Thymus (tissue), 11 donors: Measurements from ENCODE around the gene PPM1D. TPM values are rescaled to one million over a fixed set of nuclear protein-coding genes. Genes with fewer than 3 reads are reported as not detected.
"Not testable (repeated sequence)": the region's sequence is repeated elsewhere in the genome, so short reads cannot be mapped to it uniquely, and the experiment has no call there.

Experiments
- DNase-seq, 9 donors: peaks; one replicate each; pipeline ENCODE4 v3.0.0-alpha.2; 2013; ENCODE audit warnings: low spot score in 9 of 9, low read depth in 6 of 9, missing footprints in 1 of 9
- H3K27ac ChIP-seq, 2 donors: one replicate each; pipeline ENCODE4 v1.5.1; 2013; ENCODE audit warnings: control low read depth in 1 of 2, low read depth in 1 of 2, low read length in 1 of 2, mild to moderate bottlenecking in 1 of 2, moderate library complexity in 1 of 2
- H3K27me3 ChIP-seq, 2 donors: one replicate each; pipeline ENCODE4 v1.5.1; 2013; ENCODE audit warnings: low read length in 1 of 2; ENCODE audit not compliant: control insufficient read depth in 2 of 2, insufficient read depth in 1 of 2
- H3K36me3 ChIP-seq, 2 donors: one replicate each; pipeline ENCODE4 v1.5.1; 2013; ENCODE audit warnings: low read length in 1 of 2, mild to moderate bottlenecking in 1 of 2, moderate library complexity in 1 of 2; ENCODE audit not compliant: control insufficient read depth in 2 of 2, insufficient read depth in 2 of 2
- H3K4me1 ChIP-seq, 2 donors: one replicate each; pipeline ENCODE4 v1.5.1; 2013; ENCODE audit warnings: low read length in 2 of 2; ENCODE audit not compliant: control insufficient read depth in 2 of 2, insufficient read depth in 2 of 2
- H3K4me3 ChIP-seq, 2 donors: one replicate each; pipeline ENCODE4 v1.5.1; 2013; ENCODE audit warnings: low read length in 2 of 2, control low read depth in 1 of 2, mild to moderate bottlenecking in 1 of 2
- H3K9me3 ChIP-seq, 2 donors: one replicate each; pipeline ENCODE4 v1.5.1; 2013; ENCODE audit warnings: low read length in 1 of 2, mild to moderate bottlenecking in 1 of 2; ENCODE audit not compliant: control insufficient read depth in 2 of 2, insufficient read depth in 1 of 2
- WGBS: extraction: QIAGEN DNeasy Blood & Tissue Kit; methylation state at CpG from one replicate; pipeline ENCODE4 v1.1.7; 2013; 5-methylcytosine and 5-hydroxymethylcytosine counted together
- polyA plus RNA-seq: library from polyadenylated mRNA; stranded (reverse); fragments of 200-250 nt; gene quantifications from one replicate; pipeline ENCODE4 v1.2.3, GENCODE V29; 2013
- total RNA-seq: library from RNA; stranded (reverse); fragments of 120-200 nt; gene quantifications from one replicate; pipeline ENCODE4 v1.2.4, GENCODE V29; 2013
- donor health status: healthy.

Gene PPM1D
- total and polyA plus RNA-seq, 2 donors = 6.5 to 10.9 TPM

DNA sequence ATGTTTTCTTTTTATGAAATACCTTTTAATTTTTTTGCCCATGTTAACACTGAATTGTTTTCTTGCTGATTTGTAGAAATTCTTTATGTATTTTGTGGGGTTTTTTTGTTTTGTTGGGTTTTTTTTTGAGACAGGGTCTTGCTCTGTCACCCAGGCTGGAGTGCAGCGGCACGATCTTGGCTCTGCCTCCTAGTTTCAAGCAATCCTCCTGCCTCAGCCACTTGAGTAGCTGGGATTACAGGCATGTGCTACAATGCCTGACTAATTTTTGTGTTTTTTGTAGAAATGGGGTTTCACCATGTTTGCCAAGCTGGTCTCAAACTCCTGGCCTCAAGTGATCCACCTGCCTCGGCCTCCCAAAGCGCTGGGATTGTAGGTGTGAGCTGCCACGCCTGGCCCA is 11.3 kb downstream of the PPM1D start:
- DNase-seq, H3K4me1 ChIP-seq, H3K9me3 ChIP-seq, H3K4me3 ChIP-seq, H3K27ac ChIP-seq, H3K27me3 ChIP-seq, H3K36me3 ChIP-seq: not testable (repeated sequence)
- WGBS = 98% methylated on average over 5 of the region's 5 CpGs

GRCh38 chr17:60613325-60613724 is 13.3 kb downstream of the PPM1D start:
- H3K9me3 ChIP-seq = no peaks in the 10 kb centered on the region
- H3K4me3 ChIP-seq = no peak overlapping the region
- H3K36me3 ChIP-seq = no peaks in the 10 kb centered on the region
- DNase-seq = no peak
- H3K27ac ChIP-seq = no peak overlapping the region
- H3K4me1 ChIP-seq = no peaks in the 10 kb centered on the region
- whole genome bisulfite sequencing = over 99% methylated on average over 19 of the region's 19 CpGs
- H3K27me3 ChIP-seq = no peaks in the 10 kb centered on the region

GRCh38 chr17:60613796-60614195 is 13.8 kb downstream of the PPM1D start:
- H3K36me3 ChIP-seq, DNase-seq, H3K4me3 ChIP-seq, H3K27ac ChIP-seq, H3K27me3 ChIP-seq, H3K9me3 ChIP-seq, H3K4me1 ChIP-seq: not testable (repeated sequence)
- 95% methylated on average over 20 of the region's 20 CpGs for WGBS

- not testable (repeated sequence) for H3K27ac ChIP-seq, H3K9me3 ChIP-seq, H3K36me3 ChIP-seq, DNase-seq, H3K4me1 ChIP-seq, H3K4me3 ChIP-seq, H3K27me3 ChIP-seq
- WGBS = 94% methylated on average over 3 of the region's 3 CpGs
These were observed 14.3 kb downstream of the PPM1D start for GRCh38 chr17:60614247-60614646.

- H3K36me3 ChIP-seq = no peaks in the 10 kb centered on the region
- DNase-seq = no peak
- 90% methylated on average over 7 of the region's 7 CpGs for WGBS
- no peak overlapping the region for H3K27ac ChIP-seq
- no peaks in the 10 kb centered on the region for H3K9me3 ChIP-seq
- H3K27me3 ChIP-seq = no peaks in the 10 kb centered on the region
- no peaks in the 10 kb centered on the region for H3K4me1 ChIP-seq
- H3K4me3 ChIP-seq = no peak overlapping the region
These were observed 15.1 kb downstream of the PPM1D start for GRCh38 chr17:60615108-60615507.

DNA sequence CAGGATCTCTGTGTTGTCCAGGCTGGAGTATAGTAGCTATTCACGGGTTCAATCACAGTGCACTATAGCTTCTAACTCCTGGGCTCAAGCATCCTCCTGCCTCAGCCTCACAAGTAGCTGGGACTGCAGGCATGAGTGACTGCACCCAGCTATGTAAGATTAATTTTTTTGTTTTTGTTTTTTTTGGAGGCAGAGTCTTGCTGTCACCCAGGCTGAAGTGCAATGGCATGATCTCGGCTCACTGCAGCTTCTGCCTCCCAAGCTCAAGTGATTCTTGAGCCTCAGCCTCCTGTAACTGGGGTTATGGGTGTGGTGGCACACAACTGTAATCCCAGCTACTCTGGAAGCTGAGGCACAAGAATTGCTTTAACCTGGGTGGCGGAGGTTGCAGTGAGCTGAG is 15.8 kb downstream of the PPM1D start:
- H3K27ac ChIP-seq = no peak overlapping the region
- H3K36me3 ChIP-seq = no peaks in the 10 kb centered on the region
- H3K4me3 ChIP-seq = no peak overlapping the region
- no peaks in the 10 kb centered on the region for H3K4me1 ChIP-seq
- H3K27me3 ChIP-seq = no peaks in the 10 kb centered on the region
- DNase-seq = no peak
- 79% methylated on average over 3 of the region's 3 CpGs for WGBS
- H3K9me3 ChIP-seq = no peaks in the 10 kb centered on the region

- H3K4me1 ChIP-seq = no peaks in the 10 kb centered on the region
- no peak overlapping the region for H3K4me3 ChIP-seq
- no peak overlapping the region for H3K27ac ChIP-seq
- no peaks in the 10 kb centered on the region for H3K9me3 ChIP-seq
- no peaks in the 10 kb centered on the region for H3K36me3 ChIP-seq
- no peaks in the 10 kb centered on the region for H3K27me3 ChIP-seq
- 99% methylated on average over 3 of the region's 3 CpGs for WGBS
- no peak for DNase-seq
These were observed 18.1 kb downstream of the PPM1D start for GRCh38 chr17:60618080-60618479.

DNA sequence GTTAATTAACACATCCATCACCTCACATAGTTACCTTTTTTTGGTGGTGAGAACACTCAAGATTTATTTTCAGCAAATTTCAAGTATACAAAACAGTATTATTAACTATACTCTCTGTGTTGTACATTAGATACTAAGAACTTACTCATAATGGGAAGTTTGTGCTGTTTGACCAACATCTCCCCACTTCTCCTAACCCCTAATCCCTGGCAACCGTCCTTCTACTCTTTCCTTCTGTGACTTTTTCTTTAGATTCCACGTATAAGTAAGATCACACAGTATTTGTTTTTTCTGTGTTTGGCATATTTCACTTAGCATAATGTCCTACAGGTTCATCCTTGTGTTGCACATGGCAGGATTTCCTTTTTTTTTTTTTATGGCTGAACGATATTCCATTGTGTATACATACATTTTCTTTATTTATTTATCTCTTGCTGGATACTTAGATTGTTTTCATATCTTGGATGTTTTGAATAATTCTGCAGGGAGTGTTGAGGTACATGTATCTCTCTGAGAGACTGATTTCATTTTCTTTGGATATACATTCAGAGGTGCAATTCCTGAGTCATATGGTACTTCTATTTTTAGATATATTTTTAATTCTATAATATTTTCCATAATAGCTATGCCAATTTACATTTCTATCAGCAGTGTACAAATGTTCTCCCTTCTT is 19.0 kb downstream of the PPM1D start:
- DNase-seq = no peak
- no peaks in the 10 kb centered on the region for H3K9me3 ChIP-seq
- no peak overlapping the region for H3K27ac ChIP-seq
- no peaks in the 10 kb centered on the region for H3K27me3 ChIP-seq
- peaks cover 3 to 4% of the 10 kb centered on the region in 2 donors for H3K36me3 ChIP-seq
- H3K4me1 ChIP-seq = no peaks in the 10 kb centered on the region
- H3K4me3 ChIP-seq = no peak overlapping the region
- 93% methylated on average over 3 of the region's 3 CpGs for WGBS

- Histone ChIP-seq H3K27me3 (no peaks in the 10 kb centered on the region), H3K9me3 (no peaks in the 10 kb centered on the region), H3K27ac (no peak overlapping the region), H3K4me3 (no peak overlapping the region), H3K36me3 (peaks cover 6 to 10% of the 10 kb centered on the region in 2 donors), H3K4me1 (no peaks in the 10 kb centered on the region)
- 98% methylated on average over 2 of the region's 2 CpGs for WGBS
- no peak for DNase-seq
These were observed 23.0 kb downstream of the PPM1D start for GRCh38 chr17:60622961-60623360.
